ENCODE data around the gene ADPRS. TPM values are rescaled to one million over a fixed set of nuclear protein-coding genes. Genes with fewer than 3 reads are reported as not detected.

Gene ADPRS
- total RNA-seq, 4 donors from 2014 or later = 9.2 to 23.7 (median 17.2) TPM

- no peaks in the 10 kb centered on the region for H3K9me3 ChIP-seq
- no peak for DNase-seq
- H3K4me3 ChIP-seq = no peak overlapping the region
- intact Hi-C loops (cut with DNase I; ENCODE audit: low total_unique reads) = loop anchor here (10.0 kb wide), 1 partner anchor 88 kb away; no protein-coding TSS in a partner anchor
- H3K27me3 ChIP-seq = no peaks in the 10 kb centered on the region
- no peaks in the 10 kb centered on the region for H3K4me1 ChIP-seq
- TF ChIP-seq POLR2A (IDR thresholded peaks at IDR 0.05) (no peak), CTCF (IDR thresholded peaks at IDR 0.05) (no peak)
- no peaks in the 10 kb centered on the region for H3K36me3 ChIP-seq
- no peak overlapping the region for H3K27ac ChIP-seq
Observed at GRCh38 chr1:36096500-36097432, 8.1 kb downstream of the ADPRS start.

GRCh38 chr1:36097693-36098585 lies 9.2 kb downstream of the ADPRS start:
- H3K9me3 ChIP-seq = no peaks in the 10 kb centered on the region
- no peak for DNase-seq
- H3K27ac ChIP-seq = no peak overlapping the region
- no peaks in the 10 kb centered on the region for H3K4me1 ChIP-seq
- H3K4me3 ChIP-seq = no peak overlapping the region
- no peaks in the 10 kb centered on the region for H3K36me3 ChIP-seq
- TF ChIP-seq CTCF (IDR thresholded peaks at IDR 0.05) (no peak), POLR2A (IDR thresholded peaks at IDR 0.05) (no peak)
- intact Hi-C loops (cut with DNase I; ENCODE audit: low total_unique reads) = loop anchor here (2.0 to 10.0 kb wide), 2 partner anchors 37 to 87 kb away; no protein-coding TSS in a partner anchor
- no peaks in the 10 kb centered on the region for H3K27me3 ChIP-seq

- no peak overlapping the region for H3K4me3 ChIP-seq
- DNase-seq = no peak
- no peaks in the 10 kb centered on the region for H3K9me3 ChIP-seq
- intact Hi-C loops (cut with DNase I; ENCODE audit: low total_unique reads) = loop anchor here (2.0 to 10.0 kb wide), 2 partner anchors 36 to 86 kb away; no protein-coding TSS in a partner anchor
- no peaks in the 10 kb centered on the region for H3K36me3 ChIP-seq
- no peak overlapping the region for H3K27ac ChIP-seq
- H3K27me3 ChIP-seq = no peaks in the 10 kb centered on the region
- TF ChIP-seq CTCF (IDR thresholded peaks at IDR 0.05) (no peak), POLR2A (IDR thresholded peaks at IDR 0.05) (no peak)
- H3K4me1 ChIP-seq = no peaks in the 10 kb centered on the region
Observed at GRCh38 chr1:36098650-36099365, 10.1 kb downstream of the ADPRS start.

GRCh38 chr1:36099681-36100341 lies 11.1 kb downstream of the ADPRS start:
- intact Hi-C loops (cut with DNase I; ENCODE audit: low total_unique reads) = loop anchor here (2.0 to 10.0 kb wide), 2 partner anchors 35 to 85 kb away; no protein-coding TSS in a partner anchor
- no peaks in the 10 kb centered on the region for H3K36me3 ChIP-seq
- DNase-seq = peak; percentile 73 to 78
- H3K9me3 ChIP-seq = no peaks in the 10 kb centered on the region
- TF ChIP-seq CTCF (IDR thresholded peaks at IDR 0.05) = peak; percentile 81 to 91 (median 86)
- peak in 1 of 2 donors; percentile 19 for TF ChIP-seq POLR2A (IDR thresholded peaks at IDR 0.05)
- no peak overlapping the region for H3K27ac ChIP-seq
- H3K4me1 ChIP-seq = no peaks in the 10 kb centered on the region
- H3K27me3 ChIP-seq = no peaks in the 10 kb centered on the region
- no peak overlapping the region for H3K4me3 ChIP-seq
